HCT116 (cell line): ENCODE data around the gene SLC26A5. TPM values are rescaled to one million over a fixed set of nuclear protein-coding genes. Genes with fewer than 3 reads are reported as not detected.

ENCODE experiments used
- ATAC-seq: fragments of 200-7000 bp; cut with Tn5 transposase; 2 replicates; pipeline ENCODE4 v1.9.1; 2020; ENCODE audit warnings: mild to moderate bottlenecking, moderate library complexity
- BruUV-seq: library from RNA; stranded (reverse); fragments of 400-500 nt; replicated peaks from 2 replicates; lab custom pipeline; 2021; lab: Mats Ljungman, UMichigan
- CTCF ChIA-PET: fragments of 300-600 bp; sonication (Branson Sonifier 250); formaldehyde crosslinking; loops from one replicate; lab custom pipeline; 2021; ENCODE audit warnings: antibody characterized with exemption; lab: Charles Lee
- POLR2A ChIA-PET: fragments of 300-600, 350-600 bp; sonication (Branson Sonifier 250); formaldehyde crosslinking; loops from one replicate; lab custom pipeline; 2021; ENCODE audit warnings: antibody characterized with exemption; lab: Charles Lee
- RAD21 ChIA-PET, 2 experiments: fragments of 300-600 bp; sonication (Branson Sonifier 250); formaldehyde crosslinking; loops; one replicate each; lab custom pipeline; 2023; ENCODE audit warnings: low total read pairs in 2 of 2; ENCODE audit not compliant: uncharacterized antibody in 2 of 2, unreplicated experiment in 2 of 2, low non-redundant PET in 1 of 2; lab: Charles Lee
- DNase-seq: peaks from one replicate; pipeline ENCODE4 v3.0.0-alpha.2; 2010; ENCODE audit warnings: low read depth, low spot score
- H2AFZ ChIP-seq: fragments of 200-600 bp; shearing (Covaris generic), sonication (generic); 2 replicates; pipeline ENCODE4 v1.6.1; 2017; ENCODE audit warnings: low read depth, mixed run types, mixed read lengths, antibody characterized with exemption, low read length; ENCODE audit not compliant: poor library complexity, severe bottlenecking
- H3K27ac ChIP-seq: 2 replicates; pipeline ENCODE4 v1.5.1; 2012; ENCODE audit warnings: low read depth, low read length
- H3K27me3 ChIP-seq: fragments of 200-600 bp; sonication (generic); 2 replicates; pipeline ENCODE4 v1.6.1; 2016; ENCODE audit warnings: mixed run types, low read length, mixed read lengths; ENCODE audit not compliant: insufficient read depth
- H3K36me3 ChIP-seq, 2 experiments: fragments of 200-500 bp in 1 of 2; fragments of 200-600 bp in 1 of 2; sonication (Bioruptor generic) in 1 of 2; sonication (generic) in 1 of 2; 2 replicates each; pipeline versions ENCODE4 v1.5.1 to v1.6.1; 2014 to 2016; ENCODE audit warnings: low read length in 2 of 2, inconsistent platforms in 1 of 2, mixed read lengths in 1 of 2, mixed run types in 1 of 2; ENCODE audit not compliant: insufficient read depth in 2 of 2, control insufficient read depth in 1 of 2
- H3K4me1 ChIP-seq, 2 experiments: fragments of 200-600 bp in 1 of 2; sonication (generic) in 1 of 2; 2 replicates each; pipeline versions ENCODE4 v1.5.1 to v1.6.1; 2012 to 2017; ENCODE audit warnings: low read length in 2 of 2, inconsistent platforms in 1 of 2, mild to moderate bottlenecking in 1 of 2, mixed read lengths in 1 of 2, mixed run types in 1 of 2, moderate library complexity in 1 of 2; ENCODE audit not compliant: insufficient read depth in 2 of 2, control insufficient read depth in 1 of 2
- H3K4me2 ChIP-seq: fragments of 200-600 bp; sonication (generic); 2 replicates; pipeline ENCODE4 v1.6.1; 2017; ENCODE audit warnings: mixed run types, low read length, mixed read lengths
- H3K4me3 ChIP-seq, 2 experiments: fragments of 200-600 bp in 1 of 2; sonication (generic) in 1 of 2; replicated peaks in 1 of 2; 2 replicates each; pipeline ENCODE4 v1.5.1; 2011 to 2016; ENCODE audit warnings: low read length in 2 of 2, control low read depth in 1 of 2, low read depth in 1 of 2, mild to moderate bottlenecking in 1 of 2, mixed read lengths in 1 of 2, mixed run types in 1 of 2
- H3K79me2 ChIP-seq: fragments of 200-600 bp; sonication (generic); 2 replicates; pipeline ENCODE4 v1.6.1; 2017; ENCODE audit warnings: mild to moderate bottlenecking, mixed run types, low read length, moderate library complexity, mixed read lengths; ENCODE audit not compliant: insufficient read depth
- H3K9ac ChIP-seq: fragments of 200-600 bp; sonication (generic); 2 replicates; pipeline ENCODE4 v1.6.1; 2016; ENCODE audit warnings: low read length, mixed read lengths
- H3K9me2 ChIP-seq: fragments of 200-600 bp; sonication (generic), shearing (Covaris generic); 2 replicates; pipeline ENCODE4 v1.6.1; 2017; ENCODE audit warnings: mixed run types, mild to moderate bottlenecking, moderate library complexity; ENCODE audit not compliant: insufficient read depth
- H3K9me3 ChIP-seq, 2 experiments: fragments of 200-500 bp in 1 of 2; fragments of 200-600 bp in 1 of 2; sonication (Bioruptor generic) in 1 of 2; sonication (generic) in 1 of 2; 2 replicates each; pipeline ENCODE4 v1.6.1; 2014 to 2017; ENCODE audit warnings: low read length in 2 of 2, mixed read lengths in 2 of 2, inconsistent platforms in 1 of 2, low read depth in 1 of 2, mild to moderate bottlenecking in 1 of 2, mixed run types in 1 of 2, moderate library complexity in 1 of 2; ENCODE audit not compliant: control insufficient read depth in 1 of 2, insufficient read depth in 1 of 2
- H4K20me1 ChIP-seq: fragments of 200-600 bp; sonication (generic), shearing (Covaris generic); 2 replicates; pipeline ENCODE4 v1.6.1; 2017; ENCODE audit warnings: mixed run types, mild to moderate bottlenecking, moderate library complexity; ENCODE audit not compliant: insufficient read depth
- CTCF ChIP-seq, 3 experiments: fragments of 200-600 bp in 1 of 3; sonication (generic) in 1 of 3; IDR thresholded peaks in 2 of 3; conservative IDR thresholded peaks in 1 of 3; 2 replicates each; pipeline ENCODE4 v1.5.1; 2012 to 2017; ENCODE audit warnings: low read depth in 2 of 3, low read length in 2 of 3, antibody characterized with exemption in 1 of 3, borderline replicate concordance in 1 of 3, control low read depth in 1 of 3, mild to moderate bottlenecking in 1 of 3, mixed read lengths in 1 of 3, mixed run types in 1 of 3, moderate library complexity in 1 of 3; ENCODE audit not compliant: insufficient read depth in 1 of 3
- EGR1 ChIP-seq: IDR thresholded peaks from 2 replicates; pipeline ENCODE4 v1.6.1; 2012; ENCODE audit warnings: low read depth
- ELF1 ChIP-seq: IDR thresholded peaks from 2 replicates; pipeline ENCODE4 v1.6.1; 2012; ENCODE audit warnings: low read depth, borderline replicate concordance
- FOSL1 ChIP-seq: IDR thresholded peaks from 2 replicates; pipeline ENCODE4 v1.6.1; 2012; ENCODE audit warnings: low read depth
- JUND ChIP-seq: IDR thresholded peaks from 2 replicates; pipeline ENCODE4 v1.6.1; 2012
- POLR2A ChIP-seq: IDR thresholded peaks from 2 replicates; pipeline ENCODE4 v1.7.0; 2011; ENCODE audit warnings: borderline replicate concordance; ENCODE audit not compliant: insufficient read depth, insufficient read length; ENCODE audit errors: extremely low read depth
- RAD21 ChIP-seq: IDR thresholded peaks from 2 replicates; pipeline ENCODE4 v1.6.1; 2012; ENCODE audit warnings: low read depth, mild to moderate bottlenecking
- SRF ChIP-seq: IDR thresholded peaks from 2 replicates; pipeline ENCODE4 v1.6.1; 2012; ENCODE audit warnings: low read depth
- ZBTB33 ChIP-seq: IDR thresholded peaks from 2 replicates; pipeline ENCODE4 v1.6.1; 2011; ENCODE audit warnings: mild to moderate bottlenecking, low read length, moderate library complexity; ENCODE audit not compliant: insufficient replicate concordance; ENCODE audit errors: extremely low read depth
- ZFX ChIP-seq: fragments of 450-650 bp; IDR thresholded peaks from 2 replicates; pipeline ENCODE4 v1.6.1; 2017
- ZNF274 ChIP-seq: fragments of 200-500 bp; sonication (Bioruptor generic); IDR thresholded peaks from 2 replicates; pipeline ENCODE4 v1.6.1; 2014; ENCODE audit warnings: mild to moderate bottlenecking, low read depth, low read length, inconsistent platforms
- intact Hi-C: fragments of 100-400 bp; cut with micrococcal nuclease; formaldehyde crosslinking; loops from 2 replicates; pipeline ENCODE4 v1.10.0; 2022
- total RNA-seq: library from RNA; stranded (reverse); gene quantifications from one replicate; pipeline ENCODE4 v1.2.1, GENCODE V29; 2021; ENCODE audit not compliant: unreplicated experiment

The SLC26A5 gene
- total RNA-seq, 1 experiment from 2014 or later, result 0.15 TPM

- Histone ChIP-seq H3K27me3 (0 out of 2 replicates have a peak, but pooled peaks cover 18% of the 10 kb centered on the region), H3K9ac (no peak overlapping the region), H3K4me3 (no peak overlapping the region), H3K27ac (no peak overlapping the region), H4K20me1 (no peaks in the 10 kb centered on the region), H3K4me2 (no peak overlapping the region), H2AFZ (no peak overlapping the region), H3K79me2 (no peaks in the 10 kb centered on the region), H3K9me2 (no peaks in the 10 kb centered on the region), H3K4me1 (no peaks in the 10 kb centered on the region), H3K36me3 (no peaks in the 10 kb centered on the region), H3K9me3 (no peaks in the 10 kb centered on the region)
- intact Hi-C loops, result no loop called here
- ATAC-seq, result no peak
- TF ChIP-seq ZBTB33, result no peak
- no peak for TF ChIP-seq ZNF274
- ChIA-PET CTCF (no interaction called here), POLR2A (no interaction called here), RAD21 (no interaction called here)
- no peak for DNase-seq
- BruUV-seq, result no TSS peak
Measured at GRCh38 chr7:103382032-103382402, 64.0 kb downstream of the SLC26A5 start.

GRCh38 chr7:103381280-103382031 is 64.6 kb downstream of the SLC26A5 start:
- ChIA-PET POLR2A (no interaction called here), RAD21 (no interaction called here), CTCF (no interaction called here)
- H3K9me2 ChIP-seq, result no peaks in the 10 kb centered on the region
- H3K27me3 ChIP-seq, result 0 out of 2 replicates have a peak, but pooled peaks cover 18% of the 10 kb centered on the region
- H3K27ac ChIP-seq, result no peak overlapping the region
- BruUV-seq, result no TSS peak
- H3K9me3 ChIP-seq, result no peaks in the 10 kb centered on the region
- H3K9ac ChIP-seq, result no peak overlapping the region
- no peaks in the 10 kb centered on the region for H4K20me1 ChIP-seq
- ATAC-seq (no peak), DNase-seq (no peak)
- H3K4me2 ChIP-seq, result no peak overlapping the region
- no peaks in the 10 kb centered on the region for H3K36me3 ChIP-seq
- intact Hi-C loops, result no loop called here
- H2AFZ ChIP-seq, result no peak overlapping the region
- H3K4me3 ChIP-seq, result no peak overlapping the region
- no peaks in the 10 kb centered on the region for H3K4me1 ChIP-seq
- no peaks in the 10 kb centered on the region for H3K79me2 ChIP-seq
- no peak for TF ChIP-seq FOSL1
- no peak for TF ChIP-seq ZFX
- no peak for TF ChIP-seq ZBTB33
- TF ChIP-seq SRF, result no peak
- TF ChIP-seq EGR1, result no peak
- no peak for TF ChIP-seq JUND
- TF ChIP-seq ELF1, result no peak
- no peak for TF ChIP-seq POLR2A
- no peak for TF ChIP-seq CTCF (IDR thresholded peaks at IDR 0.05 in 2 of 3, conservative IDR thresholded peaks at IDR 0.05 in 1 of 3; ENCODE audit: borderline replicate concordance in 1 of 3, insufficient read depth in 1 of 3, low read depth in 2 of 3, low read length in 2 of 3)
- no peak for TF ChIP-seq RAD21
